Choroid plexus epithelial cell (primary cell): ENCODE data around the gene KRT71.

ENCODE experiments used
- DNase-seq: peaks from one replicate; pipeline ENCODE4 v3.0.0-alpha.2; 2010; ENCODE audit warnings: low read depth
- H3K4me3 ChIP-seq: 2 replicates; pipeline ENCODE4 v1.5.1; 2011; ENCODE audit warnings: low read depth, mild to moderate bottlenecking, control low read depth, low read length, moderate library complexity
- TF ChIP-seq, protein P1 (sequence below): conservative IDR thresholded peaks from 2 replicates; pipeline ENCODE4 v1.5.1; 2011; ENCODE audit warnings: low read depth, mild to moderate bottlenecking, control low read depth, inconsistent platforms, low read length, moderate library complexity

KRT71 gene

DNA sequence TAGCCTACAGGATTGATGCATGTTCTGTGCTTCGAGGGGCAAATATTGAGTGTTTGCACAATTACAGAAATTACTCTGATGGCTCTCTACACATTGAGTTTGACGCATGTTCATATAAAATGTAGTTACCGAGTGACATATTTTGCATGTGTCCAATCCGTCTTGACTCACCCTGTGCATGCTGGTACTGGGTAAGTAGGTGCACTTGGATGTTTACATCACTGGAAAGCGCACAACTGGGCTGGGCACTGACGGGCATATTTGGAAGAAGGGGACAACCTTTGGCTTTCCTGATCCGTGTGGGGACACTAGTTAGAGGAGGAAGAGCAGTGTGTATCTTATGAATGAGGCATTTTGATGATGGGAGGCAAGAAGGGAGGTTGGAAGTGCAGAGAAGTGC is 55.0 kb downstream of the KRT71 start:
- TF ChIP-seq, protein P1, sequence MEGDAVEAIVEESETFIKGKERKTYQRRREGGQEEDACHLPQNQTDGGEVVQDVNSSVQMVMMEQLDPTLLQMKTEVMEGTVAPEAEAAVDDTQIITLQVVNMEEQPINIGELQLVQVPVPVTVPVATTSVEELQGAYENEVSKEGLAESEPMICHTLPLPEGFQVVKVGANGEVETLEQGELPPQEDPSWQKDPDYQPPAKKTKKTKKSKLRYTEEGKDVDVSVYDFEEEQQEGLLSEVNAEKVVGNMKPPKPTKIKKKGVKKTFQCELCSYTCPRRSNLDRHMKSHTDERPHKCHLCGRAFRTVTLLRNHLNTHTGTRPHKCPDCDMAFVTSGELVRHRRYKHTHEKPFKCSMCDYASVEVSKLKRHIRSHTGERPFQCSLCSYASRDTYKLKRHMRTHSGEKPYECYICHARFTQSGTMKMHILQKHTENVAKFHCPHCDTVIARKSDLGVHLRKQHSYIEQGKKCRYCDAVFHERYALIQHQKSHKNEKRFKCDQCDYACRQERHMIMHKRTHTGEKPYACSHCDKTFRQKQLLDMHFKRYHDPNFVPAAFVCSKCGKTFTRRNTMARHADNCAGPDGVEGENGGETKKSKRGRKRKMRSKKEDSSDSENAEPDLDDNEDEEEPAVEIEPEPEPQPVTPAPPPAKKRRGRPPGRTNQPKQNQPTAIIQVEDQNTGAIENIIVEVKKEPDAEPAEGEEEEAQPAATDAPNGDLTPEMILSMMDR, result no peak
- no peak overlapping the region for H3K4me3 ChIP-seq

DNA sequence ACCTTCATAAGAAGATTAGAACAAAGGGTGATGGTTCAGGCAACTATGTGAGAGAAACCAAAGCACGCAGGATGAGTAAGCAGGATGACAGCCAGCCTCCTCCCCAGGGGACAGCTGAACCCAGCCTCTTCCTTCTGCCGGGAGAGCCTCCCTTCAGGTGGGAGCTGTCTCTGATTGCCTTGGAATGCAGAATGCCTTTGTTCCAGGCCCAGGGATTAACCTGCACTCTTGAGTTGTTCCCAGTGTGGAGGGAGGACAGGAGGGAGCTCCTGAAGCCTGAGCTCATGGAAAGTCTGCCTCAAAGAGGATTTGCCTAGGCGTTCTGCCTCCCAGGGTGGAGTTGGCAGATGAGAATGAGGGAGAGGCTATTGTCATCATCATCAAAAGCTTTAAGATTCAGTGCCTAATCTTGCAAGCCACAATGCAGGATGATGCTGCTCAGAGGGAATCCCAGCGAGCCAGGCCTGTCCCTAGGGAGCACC is 56.3 kb downstream of the KRT71 start:
- peak; percentile 76 for DNase-seq
- no peak overlapping the region for H3K4me3 ChIP-seq
- TF ChIP-seq, protein P1, result no peak

More for the DNA sequence above, 55.0 kb downstream of the KRT71 start:
- no peak for DNase-seq

DNA sequence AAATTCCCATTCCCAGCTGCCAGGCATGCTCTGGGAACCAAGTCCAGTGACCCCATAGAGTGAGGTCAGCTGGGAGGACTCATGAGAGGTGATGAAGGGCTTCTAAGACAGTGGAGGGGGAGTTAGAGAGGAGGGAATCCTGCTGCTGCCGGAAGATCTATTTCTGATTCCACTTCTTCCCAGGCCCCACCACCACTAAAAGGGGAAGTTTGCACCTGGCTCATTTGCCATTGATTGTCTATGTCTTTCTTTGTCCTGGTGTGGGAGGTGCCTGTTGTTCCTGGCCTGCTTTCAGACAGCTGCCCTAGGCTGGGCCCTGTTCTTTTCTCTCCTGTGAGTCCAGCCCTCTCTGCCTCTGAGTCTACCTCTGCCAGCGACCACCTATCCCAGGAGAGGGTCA is 56.9 kb downstream of the KRT71 start:
- no peak for DNase-seq
- TF ChIP-seq, protein P1, result no peak
- H3K4me3 ChIP-seq, result no peak overlapping the region

DNA sequence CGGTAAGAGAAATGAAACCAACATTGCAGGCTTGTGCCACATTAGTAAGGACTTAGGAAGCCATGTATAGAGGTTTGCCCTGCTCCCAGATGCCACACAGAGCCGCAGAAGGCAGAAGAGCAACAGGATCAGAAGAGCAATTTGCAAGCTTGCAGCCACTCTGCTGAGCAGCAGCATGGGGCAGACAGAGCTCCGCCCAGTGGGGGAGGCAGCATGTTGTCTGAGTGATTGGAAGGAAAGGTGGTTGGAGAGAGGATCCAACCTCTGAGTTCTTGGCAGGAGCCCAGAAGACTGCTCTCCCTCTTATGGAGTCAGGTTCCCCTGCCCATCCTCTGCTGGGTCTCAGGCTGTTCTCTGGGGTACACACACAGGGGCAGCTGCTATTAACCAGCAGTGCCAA is 57.6 kb downstream of the KRT71 start:
- DNase-seq, result peak; percentile 64

DNA sequence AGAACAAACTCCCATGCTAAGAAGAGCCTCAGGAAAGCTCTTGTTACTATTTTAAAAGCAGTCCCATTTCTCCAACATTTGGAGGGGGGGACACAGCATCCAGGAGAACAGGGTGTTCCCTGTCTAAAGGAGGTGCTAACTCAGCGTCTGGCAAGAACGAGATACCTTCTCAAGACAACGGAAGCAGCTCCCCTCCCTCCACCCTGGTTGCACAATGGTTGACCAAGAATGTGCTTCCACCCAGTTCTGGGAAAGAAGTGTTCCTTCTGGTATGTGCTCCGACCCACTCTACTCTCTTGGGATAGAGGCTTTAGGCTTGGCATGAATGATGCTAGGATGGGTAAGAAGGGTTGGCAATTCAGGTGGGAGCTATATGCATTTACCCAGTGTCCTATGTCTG is 58.4 kb downstream of the KRT71 start:
- peak; percentile 78 for DNase-seq
- no peak overlapping the region for H3K4me3 ChIP-seq
- TF ChIP-seq, protein P1, result no peak

More for the DNA sequence above, 57.6 kb downstream of the KRT71 start:
- TF ChIP-seq, protein P1, result no peak
- H3K4me3 ChIP-seq, result no peak overlapping the region

DNA sequence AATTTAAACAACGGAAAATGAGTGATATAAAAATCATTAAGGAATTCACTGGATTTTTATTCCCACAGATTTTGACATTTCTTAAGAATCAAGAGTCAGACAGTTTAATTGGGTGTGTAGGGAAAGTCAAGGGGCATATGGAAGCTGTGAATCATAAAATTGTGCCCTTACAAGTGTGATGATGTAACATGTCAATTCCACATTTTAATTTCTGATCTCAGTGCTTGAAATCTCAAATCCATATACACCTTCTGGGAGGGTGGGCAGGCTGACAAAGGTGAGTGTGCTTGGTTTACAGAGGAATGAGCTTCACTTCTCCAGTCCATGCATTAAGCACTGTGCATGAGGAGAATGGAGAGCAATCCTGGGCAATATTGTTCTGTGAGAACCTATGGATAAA is 58.8 kb downstream of the KRT71 start:
- H3K4me3 ChIP-seq, result no peak overlapping the region
- DNase-seq, result no peak
- TF ChIP-seq, protein P1, result no peak
